GM23338 (cell line): ENCODE data around the gene FAM217A.

Experiments used
- CREB1 ChIP-seq: fragments of 250-450 bp; sonication (Bioruptor Pico); IDR thresholded peaks from 2 replicates; pipeline ENCODE4 v1.5.0; 2020; ENCODE audit warnings: low read depth, mild to moderate bottlenecking, moderate library complexity
- EZH2 ChIP-seq: fragments of 200-600 bp; sonication (generic); IDR thresholded peaks from one replicate; pipeline ENCODE4 v1.8.0; 2017; ENCODE audit warnings: antibody characterized with exemption, mild to moderate bottlenecking, low read depth; ENCODE audit not compliant: unreplicated experiment
- EZH2phosphoT487 ChIP-seq: fragments of 200-600 bp; sonication (generic); IDR thresholded peaks from one replicate; pipeline ENCODE4 v1.8.1; 2018; ENCODE audit warnings: antibody characterized with exemption; ENCODE audit not compliant: unreplicated experiment
- JUNB ChIP-seq: IDR thresholded peaks from one replicate; pipeline ENCODE4 v1.6.1; 2016; ENCODE audit warnings: antibody characterized with exemption; ENCODE audit not compliant: unreplicated experiment
- POLR2AphosphoS5 ChIP-seq: IDR thresholded peaks from 2 replicates; pipeline ENCODE4 v1.6.1; 2016; ENCODE audit warnings: antibody characterized with exemption, low read depth
- TF ChIP-seq, protein P1 (sequence below), 2 experiments: fragments of 200-600 bp in 1 of 2; sonication (generic) in 1 of 2; conservative IDR thresholded peaks; 2 replicates each; pipeline versions ENCODE4 v1.5.1 to v1.6.1; 2016 to 2017; ENCODE audit warnings: antibody characterized with exemption in 2 of 2, low read depth in 2 of 2, mild to moderate bottlenecking in 2 of 2, moderate library complexity in 1 of 2
- TF ChIP-seq, protein P2 (sequence below): fragments of 250-450 bp; sonication (Bioruptor Pico); IDR thresholded peaks from 2 replicates; pipeline ENCODE4 v1.5.0; 2020; ENCODE audit warnings: mild to moderate bottlenecking, moderate library complexity
- TF ChIP-seq, protein P3 (sequence below): IDR thresholded peaks from one replicate; pipeline ENCODE4 v1.6.1; 2018; ENCODE audit warnings: antibody characterized with exemption; ENCODE audit not compliant: unreplicated experiment
- TF ChIP-seq, protein P4 (sequence below): IDR thresholded peaks from 2 replicates; pipeline ENCODE4 v1.6.1; 2016; ENCODE audit warnings: antibody characterized with exemption

DNA sequence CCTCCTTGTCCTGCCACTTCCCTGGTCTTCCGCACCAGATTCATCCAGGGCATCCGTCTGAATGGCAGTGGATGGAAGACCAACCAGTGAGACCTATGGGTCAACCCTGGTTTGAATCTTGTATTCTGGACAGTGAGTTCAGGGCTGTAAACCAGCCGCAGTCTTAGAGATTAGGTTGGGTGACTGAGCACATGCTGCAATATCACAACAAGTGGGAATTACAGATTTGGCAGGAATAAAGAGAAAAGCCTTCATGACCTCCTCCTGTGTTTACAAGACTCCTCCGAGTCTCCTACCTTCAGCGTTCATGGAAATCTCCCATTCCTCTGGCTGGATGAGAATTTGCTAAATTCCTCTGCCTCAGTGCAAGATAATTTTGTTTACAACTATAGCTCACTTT is 46.6 kb upstream of the FAM217A start:
- TF ChIP-seq EZH2, result no peak
- TF ChIP-seq, protein P1, sequence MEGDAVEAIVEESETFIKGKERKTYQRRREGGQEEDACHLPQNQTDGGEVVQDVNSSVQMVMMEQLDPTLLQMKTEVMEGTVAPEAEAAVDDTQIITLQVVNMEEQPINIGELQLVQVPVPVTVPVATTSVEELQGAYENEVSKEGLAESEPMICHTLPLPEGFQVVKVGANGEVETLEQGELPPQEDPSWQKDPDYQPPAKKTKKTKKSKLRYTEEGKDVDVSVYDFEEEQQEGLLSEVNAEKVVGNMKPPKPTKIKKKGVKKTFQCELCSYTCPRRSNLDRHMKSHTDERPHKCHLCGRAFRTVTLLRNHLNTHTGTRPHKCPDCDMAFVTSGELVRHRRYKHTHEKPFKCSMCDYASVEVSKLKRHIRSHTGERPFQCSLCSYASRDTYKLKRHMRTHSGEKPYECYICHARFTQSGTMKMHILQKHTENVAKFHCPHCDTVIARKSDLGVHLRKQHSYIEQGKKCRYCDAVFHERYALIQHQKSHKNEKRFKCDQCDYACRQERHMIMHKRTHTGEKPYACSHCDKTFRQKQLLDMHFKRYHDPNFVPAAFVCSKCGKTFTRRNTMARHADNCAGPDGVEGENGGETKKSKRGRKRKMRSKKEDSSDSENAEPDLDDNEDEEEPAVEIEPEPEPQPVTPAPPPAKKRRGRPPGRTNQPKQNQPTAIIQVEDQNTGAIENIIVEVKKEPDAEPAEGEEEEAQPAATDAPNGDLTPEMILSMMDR (conservative IDR thresholded peaks at IDR 0.05; ENCODE audit: low read depth in 2 of 2), result no peak
- TF ChIP-seq, protein P2, sequence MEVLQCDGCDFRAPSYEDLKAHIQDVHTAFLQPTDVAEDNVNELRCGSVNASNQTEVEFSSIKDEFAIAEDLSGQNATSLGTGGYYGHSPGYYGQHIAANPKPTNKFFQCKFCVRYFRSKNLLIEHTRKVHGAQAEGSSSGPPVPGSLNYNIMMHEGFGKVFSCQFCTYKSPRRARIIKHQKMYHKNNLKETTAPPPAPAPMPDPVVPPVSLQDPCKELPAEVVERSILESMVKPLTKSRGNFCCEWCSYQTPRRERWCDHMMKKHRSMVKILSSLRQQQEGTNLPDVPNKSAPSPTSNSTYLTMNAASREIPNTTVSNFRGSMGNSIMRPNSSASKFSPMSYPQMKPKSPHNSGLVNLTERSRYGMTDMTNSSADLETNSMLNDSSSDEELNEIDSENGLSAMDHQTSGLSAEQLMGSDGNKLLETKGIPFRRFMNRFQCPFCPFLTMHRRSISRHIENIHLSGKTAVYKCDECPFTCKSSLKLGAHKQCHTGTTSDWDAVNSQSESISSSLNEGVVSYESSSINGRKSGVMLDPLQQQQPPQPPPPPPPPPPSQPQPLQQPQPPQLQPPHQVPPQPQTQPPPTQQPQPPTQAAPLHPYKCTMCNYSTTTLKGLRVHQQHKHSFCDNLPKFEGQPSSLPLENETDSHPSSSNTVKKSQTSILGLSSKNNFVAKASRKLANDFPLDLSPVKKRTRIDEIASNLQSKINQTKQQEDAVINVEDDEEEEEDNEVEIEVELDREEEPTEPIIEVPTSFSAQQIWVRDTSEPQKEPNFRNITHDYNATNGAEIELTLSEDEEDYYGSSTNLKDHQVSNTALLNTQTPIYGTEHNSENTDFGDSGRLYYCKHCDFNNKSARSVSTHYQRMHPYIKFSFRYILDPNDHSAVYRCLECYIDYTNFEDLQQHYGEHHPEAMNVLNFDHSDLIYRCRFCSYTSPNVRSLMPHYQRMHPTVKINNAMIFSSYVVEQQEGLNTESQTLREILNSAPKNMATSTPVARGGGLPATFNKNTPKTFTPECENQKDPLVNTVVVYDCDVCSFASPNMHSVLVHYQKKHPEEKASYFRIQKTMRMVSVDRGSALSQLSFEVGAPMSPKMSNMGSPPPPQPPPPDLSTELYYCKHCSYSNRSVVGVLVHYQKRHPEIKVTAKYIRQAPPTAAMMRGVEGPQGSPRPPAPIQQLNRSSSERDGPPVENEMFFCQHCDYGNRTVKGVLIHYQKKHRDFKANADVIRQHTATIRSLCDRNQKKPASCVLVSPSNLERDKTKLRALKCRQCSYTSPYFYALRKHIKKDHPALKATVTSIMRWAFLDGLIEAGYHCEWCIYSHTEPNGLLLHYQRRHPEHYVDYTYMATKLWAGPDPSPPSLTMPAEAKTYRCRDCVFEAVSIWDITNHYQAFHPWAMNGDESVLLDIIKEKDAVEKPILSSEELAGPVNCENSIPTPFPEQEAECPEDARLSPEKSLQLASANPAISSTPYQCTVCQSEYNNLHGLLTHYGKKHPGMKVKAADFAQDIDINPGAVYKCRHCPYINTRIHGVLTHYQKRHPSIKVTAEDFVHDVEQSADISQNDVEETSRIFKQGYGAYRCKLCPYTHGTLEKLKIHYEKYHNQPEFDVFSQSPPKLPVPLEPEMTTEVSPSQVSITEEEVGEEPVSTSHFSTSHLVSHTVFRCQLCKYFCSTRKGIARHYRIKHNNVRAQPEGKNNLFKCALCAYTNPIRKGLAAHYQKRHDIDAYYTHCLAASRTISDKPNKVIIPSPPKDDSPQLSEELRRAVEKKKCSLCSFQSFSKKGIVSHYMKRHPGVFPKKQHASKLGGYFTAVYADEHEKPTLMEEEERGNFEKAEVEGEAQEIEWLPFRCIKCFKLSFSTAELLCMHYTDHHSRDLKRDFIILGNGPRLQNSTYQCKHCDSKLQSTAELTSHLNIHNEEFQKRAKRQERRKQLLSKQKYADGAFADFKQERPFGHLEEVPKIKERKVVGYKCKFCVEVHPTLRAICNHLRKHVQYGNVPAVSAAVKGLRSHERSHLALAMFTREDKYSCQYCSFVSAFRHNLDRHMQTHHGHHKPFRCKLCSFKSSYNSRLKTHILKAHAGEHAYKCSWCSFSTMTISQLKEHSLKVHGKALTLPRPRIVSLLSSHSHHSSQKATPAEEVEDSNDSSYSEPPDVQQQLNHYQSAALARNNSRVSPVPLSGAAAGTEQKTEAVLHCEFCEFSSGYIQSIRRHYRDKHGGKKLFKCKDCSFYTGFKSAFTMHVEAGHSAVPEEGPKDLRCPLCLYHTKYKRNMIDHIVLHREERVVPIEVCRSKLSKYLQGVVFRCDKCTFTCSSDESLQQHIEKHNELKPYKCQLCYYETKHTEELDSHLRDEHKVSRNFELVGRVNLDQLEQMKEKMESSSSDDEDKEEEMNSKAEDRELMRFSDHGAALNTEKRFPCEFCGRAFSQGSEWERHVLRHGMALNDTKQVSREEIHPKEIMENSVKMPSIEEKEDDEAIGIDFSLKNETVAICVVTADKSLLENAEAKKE (CRISPR knock-in tag), result no peak
- TF ChIP-seq JUNB, result no peak
- no peak for TF ChIP-seq POLR2AphosphoS5
- TF ChIP-seq EZH2phosphoT487, result no peak
- TF ChIP-seq, protein P3, sequence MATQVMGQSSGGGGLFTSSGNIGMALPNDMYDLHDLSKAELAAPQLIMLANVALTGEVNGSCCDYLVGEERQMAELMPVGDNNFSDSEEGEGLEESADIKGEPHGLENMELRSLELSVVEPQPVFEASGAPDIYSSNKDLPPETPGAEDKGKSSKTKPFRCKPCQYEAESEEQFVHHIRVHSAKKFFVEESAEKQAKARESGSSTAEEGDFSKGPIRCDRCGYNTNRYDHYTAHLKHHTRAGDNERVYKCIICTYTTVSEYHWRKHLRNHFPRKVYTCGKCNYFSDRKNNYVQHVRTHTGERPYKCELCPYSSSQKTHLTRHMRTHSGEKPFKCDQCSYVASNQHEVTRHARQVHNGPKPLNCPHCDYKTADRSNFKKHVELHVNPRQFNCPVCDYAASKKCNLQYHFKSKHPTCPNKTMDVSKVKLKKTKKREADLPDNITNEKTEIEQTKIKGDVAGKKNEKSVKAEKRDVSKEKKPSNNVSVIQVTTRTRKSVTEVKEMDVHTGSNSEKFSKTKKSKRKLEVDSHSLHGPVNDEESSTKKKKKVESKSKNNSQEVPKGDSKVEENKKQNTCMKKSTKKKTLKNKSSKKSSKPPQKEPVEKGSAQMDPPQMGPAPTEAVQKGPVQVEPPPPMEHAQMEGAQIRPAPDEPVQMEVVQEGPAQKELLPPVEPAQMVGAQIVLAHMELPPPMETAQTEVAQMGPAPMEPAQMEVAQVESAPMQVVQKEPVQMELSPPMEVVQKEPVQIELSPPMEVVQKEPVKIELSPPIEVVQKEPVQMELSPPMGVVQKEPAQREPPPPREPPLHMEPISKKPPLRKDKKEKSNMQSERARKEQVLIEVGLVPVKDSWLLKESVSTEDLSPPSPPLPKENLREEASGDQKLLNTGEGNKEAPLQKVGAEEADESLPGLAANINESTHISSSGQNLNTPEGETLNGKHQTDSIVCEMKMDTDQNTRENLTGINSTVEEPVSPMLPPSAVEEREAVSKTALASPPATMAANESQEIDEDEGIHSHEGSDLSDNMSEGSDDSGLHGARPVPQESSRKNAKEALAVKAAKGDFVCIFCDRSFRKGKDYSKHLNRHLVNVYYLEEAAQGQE, result no peak
- TF ChIP-seq, protein P4, sequence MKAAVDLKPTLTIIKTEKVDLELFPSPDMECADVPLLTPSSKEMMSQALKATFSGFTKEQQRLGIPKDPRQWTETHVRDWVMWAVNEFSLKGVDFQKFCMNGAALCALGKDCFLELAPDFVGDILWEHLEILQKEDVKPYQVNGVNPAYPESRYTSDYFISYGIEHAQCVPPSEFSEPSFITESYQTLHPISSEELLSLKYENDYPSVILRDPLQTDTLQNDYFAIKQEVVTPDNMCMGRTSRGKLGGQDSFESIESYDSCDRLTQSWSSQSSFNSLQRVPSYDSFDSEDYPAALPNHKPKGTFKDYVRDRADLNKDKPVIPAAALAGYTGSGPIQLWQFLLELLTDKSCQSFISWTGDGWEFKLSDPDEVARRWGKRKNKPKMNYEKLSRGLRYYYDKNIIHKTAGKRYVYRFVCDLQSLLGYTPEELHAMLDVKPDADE, result no peak
- no peak for TF ChIP-seq CREB1 (CRISPR knock-in tag)
